ENCODE data around the gene ACMSD.

DNA sequence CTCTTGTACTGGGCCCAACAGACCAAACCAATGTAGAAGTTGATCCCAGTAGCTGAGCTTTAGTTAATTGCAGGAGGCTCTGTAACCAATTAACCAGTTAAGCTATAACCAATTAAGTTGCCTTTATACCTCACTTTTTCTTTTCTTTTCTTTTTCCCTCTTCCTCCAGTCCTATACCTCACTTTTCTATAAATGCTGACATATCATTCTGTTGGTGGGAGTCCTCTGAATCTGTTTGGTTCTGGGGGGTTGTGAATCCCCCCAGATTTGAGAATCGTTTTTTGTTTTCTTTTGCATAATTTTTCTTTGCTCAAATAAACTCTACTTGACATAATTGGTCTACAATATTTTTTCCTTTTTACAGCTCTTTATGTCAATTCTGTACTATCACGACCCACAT lies 38.1 kb upstream of the ACMSD start:
- TF ChIP-seq, protein P1, sequence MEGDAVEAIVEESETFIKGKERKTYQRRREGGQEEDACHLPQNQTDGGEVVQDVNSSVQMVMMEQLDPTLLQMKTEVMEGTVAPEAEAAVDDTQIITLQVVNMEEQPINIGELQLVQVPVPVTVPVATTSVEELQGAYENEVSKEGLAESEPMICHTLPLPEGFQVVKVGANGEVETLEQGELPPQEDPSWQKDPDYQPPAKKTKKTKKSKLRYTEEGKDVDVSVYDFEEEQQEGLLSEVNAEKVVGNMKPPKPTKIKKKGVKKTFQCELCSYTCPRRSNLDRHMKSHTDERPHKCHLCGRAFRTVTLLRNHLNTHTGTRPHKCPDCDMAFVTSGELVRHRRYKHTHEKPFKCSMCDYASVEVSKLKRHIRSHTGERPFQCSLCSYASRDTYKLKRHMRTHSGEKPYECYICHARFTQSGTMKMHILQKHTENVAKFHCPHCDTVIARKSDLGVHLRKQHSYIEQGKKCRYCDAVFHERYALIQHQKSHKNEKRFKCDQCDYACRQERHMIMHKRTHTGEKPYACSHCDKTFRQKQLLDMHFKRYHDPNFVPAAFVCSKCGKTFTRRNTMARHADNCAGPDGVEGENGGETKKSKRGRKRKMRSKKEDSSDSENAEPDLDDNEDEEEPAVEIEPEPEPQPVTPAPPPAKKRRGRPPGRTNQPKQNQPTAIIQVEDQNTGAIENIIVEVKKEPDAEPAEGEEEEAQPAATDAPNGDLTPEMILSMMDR (IDR thresholded peaks at IDR 0.05) = no peak
- no peak for TF ChIP-seq POLR2A (IDR thresholded peaks at IDR 0.05)
